AG09319 (cell line): ENCODE measurements around the gene NXF1.
A peak's percentile ranks its signal among the peaks of the same experiment; 100 is the strongest.

ENCODE experiments used
- DNase-seq: peaks from one replicate; pipeline ENCODE4 v3.0.0-alpha.2; 2010; ENCODE audit warnings: low read depth; ENCODE audit errors: extremely low read depth
- TF ChIP-seq, protein P1 (sequence below): IDR thresholded peaks from 2 replicates; pipeline ENCODE4 v1.5.1; 2011; ENCODE audit warnings: low read depth, mild to moderate bottlenecking, inconsistent platforms, low read length, moderate library complexity

The NXF1 gene

DNA sequence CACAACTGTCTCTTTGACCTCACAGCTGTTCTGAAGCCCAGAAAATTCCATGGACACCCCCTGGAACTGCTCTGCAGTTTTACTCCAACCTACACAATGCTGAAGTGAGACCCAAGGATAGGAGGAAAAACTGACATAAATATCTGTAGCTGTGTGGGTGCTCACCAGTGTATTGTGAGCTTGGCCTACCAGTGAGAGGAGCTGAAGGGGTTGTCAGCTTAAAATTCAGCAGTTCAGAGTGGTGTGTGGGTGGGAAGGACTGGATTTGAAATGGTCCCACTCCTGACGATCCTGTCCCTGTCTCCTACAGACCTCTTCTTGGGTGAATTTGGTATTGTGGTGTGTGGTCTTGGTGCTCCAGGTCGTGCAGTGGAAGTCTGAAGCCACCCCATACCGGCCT lies 15.7 kb downstream of the NXF1 start:
- no peak for DNase-seq
- TF ChIP-seq, protein P1, sequence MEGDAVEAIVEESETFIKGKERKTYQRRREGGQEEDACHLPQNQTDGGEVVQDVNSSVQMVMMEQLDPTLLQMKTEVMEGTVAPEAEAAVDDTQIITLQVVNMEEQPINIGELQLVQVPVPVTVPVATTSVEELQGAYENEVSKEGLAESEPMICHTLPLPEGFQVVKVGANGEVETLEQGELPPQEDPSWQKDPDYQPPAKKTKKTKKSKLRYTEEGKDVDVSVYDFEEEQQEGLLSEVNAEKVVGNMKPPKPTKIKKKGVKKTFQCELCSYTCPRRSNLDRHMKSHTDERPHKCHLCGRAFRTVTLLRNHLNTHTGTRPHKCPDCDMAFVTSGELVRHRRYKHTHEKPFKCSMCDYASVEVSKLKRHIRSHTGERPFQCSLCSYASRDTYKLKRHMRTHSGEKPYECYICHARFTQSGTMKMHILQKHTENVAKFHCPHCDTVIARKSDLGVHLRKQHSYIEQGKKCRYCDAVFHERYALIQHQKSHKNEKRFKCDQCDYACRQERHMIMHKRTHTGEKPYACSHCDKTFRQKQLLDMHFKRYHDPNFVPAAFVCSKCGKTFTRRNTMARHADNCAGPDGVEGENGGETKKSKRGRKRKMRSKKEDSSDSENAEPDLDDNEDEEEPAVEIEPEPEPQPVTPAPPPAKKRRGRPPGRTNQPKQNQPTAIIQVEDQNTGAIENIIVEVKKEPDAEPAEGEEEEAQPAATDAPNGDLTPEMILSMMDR: no peak

DNA sequence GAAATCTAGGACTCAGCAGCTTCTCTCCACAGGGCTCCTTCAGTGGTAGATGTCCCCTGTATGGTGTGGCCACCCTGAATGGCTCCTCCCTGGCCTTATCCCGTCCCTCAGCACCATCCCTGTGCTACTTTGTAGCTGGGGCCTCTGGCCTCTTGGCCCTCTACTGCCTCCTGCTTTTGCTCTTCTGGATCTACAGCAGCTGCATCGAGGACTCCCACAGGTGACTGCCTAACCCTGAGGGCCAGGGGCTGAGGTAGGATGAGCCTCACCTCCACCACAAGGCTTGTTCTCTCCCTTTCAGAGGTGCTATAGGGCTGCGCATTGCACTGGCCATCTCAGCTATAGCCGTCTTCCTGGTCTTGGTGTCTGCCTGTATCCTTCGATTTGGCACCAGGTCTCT lies 16.2 kb downstream of the NXF1 start:
- TF ChIP-seq, protein P1: no peak
- DNase-seq: no peak

DNA sequence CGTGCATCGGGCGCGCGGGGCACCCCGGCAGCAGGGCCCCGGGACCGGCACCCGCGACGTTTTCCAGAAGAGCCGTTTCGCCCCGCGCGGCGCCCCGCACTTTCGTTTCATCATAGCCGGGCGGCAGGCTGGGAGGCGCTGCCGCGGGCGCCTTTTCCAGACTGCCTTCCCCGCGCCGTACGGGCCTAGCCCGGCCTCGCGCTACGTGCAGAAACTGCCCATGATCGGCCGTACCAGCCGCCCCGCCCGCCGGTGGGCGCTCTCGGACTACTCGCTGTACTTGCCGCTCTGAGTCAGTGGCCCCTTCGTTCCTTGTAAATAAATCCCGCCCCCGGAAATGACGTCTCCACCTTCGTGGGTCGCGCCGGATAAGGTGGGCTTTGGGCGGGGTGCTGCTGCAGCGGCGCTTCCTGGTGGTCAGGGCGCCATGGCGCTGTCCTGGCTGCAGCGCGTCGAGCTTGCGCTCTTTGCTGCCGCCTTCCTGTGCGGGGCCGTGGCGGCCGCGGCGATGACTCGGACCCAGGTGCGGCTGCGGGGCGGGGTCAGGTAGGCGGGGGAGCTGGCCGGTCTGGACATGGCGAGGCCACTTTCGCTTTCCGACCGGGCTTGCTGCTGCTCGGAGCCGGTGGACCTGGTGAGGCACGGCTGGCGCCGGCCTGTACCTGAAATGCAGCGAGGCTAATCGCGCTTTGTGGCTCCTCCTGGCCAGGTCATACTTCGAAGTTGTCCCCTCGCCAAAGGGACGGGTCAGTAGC lies 18.1 kb downstream of the NXF1 start, which contains the start of gene TMEM179B:
Gene TMEM179B, plus strand, starts transcription at position 398 of the 755 bp plus-strand sequence. Its CDS starts 30 bp downstream, at position 428.
- DNase-seq: peak; percentile 89

DNA sequence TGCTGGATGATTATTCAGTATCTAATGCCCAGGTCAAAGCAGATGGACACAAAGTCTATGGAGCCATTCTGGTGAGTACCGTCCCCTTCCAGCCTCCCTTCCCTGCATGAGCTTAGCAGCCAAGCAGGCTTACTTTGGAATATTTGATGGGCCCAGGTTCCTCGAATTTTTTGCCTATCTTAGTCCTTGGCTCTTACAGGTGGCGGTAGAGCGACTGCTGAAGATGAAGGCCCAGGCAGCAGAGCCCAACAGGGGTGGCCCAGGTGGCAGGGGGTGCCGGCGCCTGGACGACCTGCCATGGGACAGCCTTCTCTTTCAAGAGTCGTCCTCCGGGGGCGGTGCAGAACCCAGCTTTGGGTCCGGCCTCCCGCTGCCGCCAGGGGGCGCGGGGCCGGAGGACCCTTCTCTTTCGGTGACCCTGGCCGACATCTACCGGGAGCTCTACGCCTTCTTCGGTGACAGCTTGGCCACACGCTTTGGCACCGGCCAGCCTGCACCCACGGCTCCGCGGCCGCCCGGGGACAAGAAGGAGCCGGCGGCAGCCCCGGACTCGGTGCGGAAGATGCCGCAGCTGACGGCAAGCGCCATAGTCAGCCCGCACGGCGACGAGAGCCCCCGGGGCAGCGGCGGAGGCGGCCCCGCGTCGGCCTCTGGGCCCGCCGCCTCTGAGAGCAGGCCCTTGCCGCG lies 18.8 kb downstream of the NXF1 start:
- peak; percentile 52 for DNase-seq
- TF ChIP-seq, protein P1: no peak; the same call in none of the 2 replicates

More for the DNA sequence above, 18.1 kb downstream of the NXF1 start, which contains the start of gene TMEM179B:
- TF ChIP-seq, protein P1: peak; percentile 64

DNA sequence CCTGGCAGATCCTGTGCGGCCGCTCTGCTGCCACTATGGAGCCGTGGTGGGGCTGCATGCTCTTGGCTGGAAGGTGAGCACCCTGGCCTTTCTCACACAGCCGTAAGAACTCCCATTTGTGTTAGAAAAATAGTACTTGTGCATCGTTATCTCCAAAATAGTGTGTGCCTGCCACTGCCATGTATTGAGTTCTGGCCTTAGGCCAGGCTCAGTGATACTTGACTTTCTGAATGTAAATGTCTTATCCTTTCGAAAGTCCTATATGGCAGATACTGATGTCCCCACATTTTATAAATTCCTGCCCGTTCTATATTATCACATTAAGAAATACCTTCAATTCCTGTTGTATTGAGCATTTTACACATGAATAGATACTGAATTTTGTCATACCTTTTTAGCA lies 22.5 kb downstream of the NXF1 start:
- TF ChIP-seq, protein P1: no peak
- DNase-seq: no peak

DNA sequence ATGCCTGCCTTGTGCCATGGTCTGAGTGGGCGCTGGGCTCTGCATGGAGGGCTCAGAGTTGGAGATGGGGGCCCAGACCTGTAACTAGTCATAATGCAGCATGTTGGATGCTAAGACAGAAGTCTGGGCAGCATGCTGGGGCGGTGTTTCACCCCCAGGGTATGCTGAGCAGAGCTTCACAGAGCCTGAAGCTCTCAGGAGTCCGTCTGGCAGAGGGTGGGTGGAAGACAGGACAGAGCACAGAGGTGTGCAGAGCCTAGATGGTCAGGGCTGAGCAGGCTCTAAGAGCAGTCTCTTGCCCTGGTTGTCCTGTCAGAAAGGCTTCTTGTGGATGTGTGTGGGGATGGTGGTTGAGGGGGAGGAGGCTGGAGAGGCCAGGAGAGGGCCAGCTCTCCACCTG lies 26.8 kb downstream of the NXF1 start:
- TF ChIP-seq, protein P1: no peak
- no peak for DNase-seq

DNA sequence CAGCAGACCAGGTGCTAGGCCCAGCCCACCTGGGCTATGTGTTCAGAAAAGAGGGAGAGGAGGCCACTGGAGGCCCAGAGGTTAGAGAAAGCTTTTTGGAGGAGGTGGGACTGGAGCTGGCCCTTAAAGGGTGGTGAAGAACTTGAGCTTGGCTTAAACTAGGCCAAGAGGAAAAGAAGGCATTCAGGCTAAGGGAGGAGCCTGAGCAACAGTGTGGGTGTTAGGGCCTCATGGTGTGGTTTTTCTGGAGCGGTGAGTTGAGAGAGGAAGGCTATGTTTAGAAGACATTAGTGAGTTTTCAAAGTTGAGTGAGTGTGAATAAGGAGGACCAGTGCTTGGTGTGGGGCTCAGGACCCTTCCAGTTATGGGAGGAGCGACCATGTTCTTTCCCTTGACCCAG lies 27.9 kb downstream of the NXF1 start:
- no peak for DNase-seq
- TF ChIP-seq, protein P1: no peak
